Heart left ventricle (tissue), 13 donors: ENCODE data around the gene RXFP1.
"Not testable (repeated sequence)": the region's sequence is repeated elsewhere in the genome, so short reads cannot be mapped to it uniquely, and the experiment has no call there.

ENCODE experiments used
- CTCF ChIP-seq, 12 donors: fragments of 200-600 bp; sonication (generic) in 4 of 12; IDR thresholded peaks; one replicate each; pipeline versions ENCODE4 v1.5.0 to v1.8.0; 2018 to 2022; ENCODE audit warnings: antibody characterized with exemption in 12 of 12, mild to moderate bottlenecking in 5 of 12
- POLR2A ChIP-seq, 2 donors: fragments of 450-650 bp; IDR thresholded peaks; one replicate each; pipeline ENCODE4 v1.6.1; 2017; ENCODE audit warnings: antibody characterized with exemption in 2 of 2, mild to moderate bottlenecking in 2 of 2, moderate library complexity in 2 of 2
- donor health status: ischemic (EF 13 %, LVEDD 7.1; RV severe dilation, severe dysfunction).
- donor health status: DM: no; HTN: yes; CAD: no.
- donor health status: DM: no; HTN: no; CAD: no.
- donor health status: ischemic (EF 25% LVEDD 6.9; RV normal size, moderate dysfunction).
- donor health status: ischemic (EF 25% LVEDD 5.7; RV mildly dilated, moderate dysfunction).
- donor health status: ischemic (EF 35%, LVEDD 5.7; RV mildly dilated, moderate dysfunction).
- donor health status: nonischemic (EF 11% LVEDD 7.7; RV severe dilation, severe dysfunction).
- donor health status: DM: yes; HTN: yes; CAD: no.
- donor health status: PGD.
- donor health status: ischemic (EF 29% LVEDD 5.4; RV normal size, mild dysfunction).
- donor health status: nonischemic (EF 23%, LVEDD 6.1; RV moderate dilation, normal function).

GRCh38 chr4:158663255-158663654, 141.6 kb downstream of the RXFP1 start:
- TF ChIP-seq CTCF, POLR2A (IDR thresholded peaks at IDR 0.05): not testable (repeated sequence)
